Measurements from ENCODE around the gene CNTN4.

The CNTN4 gene

GRCh38 chr3:3087279-3087678 is 988.6 kb downstream of the CNTN4 start:
- no peak overlapping the region for H3K27ac ChIP-seq
- TF ChIP-seq CTCF (IDR thresholded peaks at IDR 0.05; ENCODE audit: low read depth, low read length), result no peak
- H3K27me3 ChIP-seq (ENCODE audit: insufficient read depth, low read depth, severe bottlenecking), result no peaks in the 10 kb centered on the region
- DNase-seq, result no peak
- H3K4me3 ChIP-seq (ENCODE audit: low read depth, low read length), result no peak overlapping the region
- H3K9me3 ChIP-seq (ENCODE audit: severe bottlenecking), result no peaks in the 10 kb centered on the region
- H3K36me3 ChIP-seq, result no peaks in the 10 kb centered on the region

- no peak for TF ChIP-seq CTCF (IDR thresholded peaks at IDR 0.05; ENCODE audit: low read depth, low read length)
- Histone ChIP-seq H3K27ac (no peak overlapping the region), H3K9me3 (ENCODE audit: severe bottlenecking) (no peaks in the 10 kb centered on the region), H3K27me3 (ENCODE audit: insufficient read depth, low read depth, severe bottlenecking) (no peaks in the 10 kb centered on the region), H3K36me3 (no peaks in the 10 kb centered on the region), H3K4me3 (ENCODE audit: low read depth, low read length) (no peak overlapping the region)
- no peak for DNase-seq
Measured at GRCh38 chr3:3087716-3088465, 989.2 kb downstream of the CNTN4 start.

- no peaks in the 10 kb centered on the region for H3K36me3 ChIP-seq
- H3K27ac ChIP-seq, result no peak overlapping the region
- no peak for TF ChIP-seq CTCF (IDR thresholded peaks at IDR 0.05; ENCODE audit: low read depth, low read length)
- no peaks in the 10 kb centered on the region for H3K27me3 ChIP-seq (ENCODE audit: insufficient read depth, low read depth, severe bottlenecking)
- no peak for DNase-seq
- no peak overlapping the region for H3K4me3 ChIP-seq (ENCODE audit: low read depth, low read length)
- no peaks in the 10 kb centered on the region for H3K9me3 ChIP-seq (ENCODE audit: severe bottlenecking)
Measured at GRCh38 chr3:3089017-3089416, 990.4 kb downstream of the CNTN4 start.

- Histone ChIP-seq H3K36me3 (no peaks in the 10 kb centered on the region), H3K4me3 (ENCODE audit: low read depth, low read length) (no peak overlapping the region), H3K9me3 (ENCODE audit: severe bottlenecking) (no peaks in the 10 kb centered on the region), H3K27me3 (ENCODE audit: insufficient read depth, low read depth, severe bottlenecking) (no peaks in the 10 kb centered on the region), H3K27ac (no peak overlapping the region)
- no peak for DNase-seq
- no peak for TF ChIP-seq CTCF (IDR thresholded peaks at IDR 0.05; ENCODE audit: low read depth, low read length)
Measured at GRCh38 chr3:3097958-3098357, 999.3 kb downstream of the CNTN4 start.

GRCh38 chr3:3101660-3102458 is 1003.2 kb downstream of the CNTN4 start:
- Histone ChIP-seq H3K27ac (no peak overlapping the region), H3K9me3 (ENCODE audit: severe bottlenecking) (no peaks in the 10 kb centered on the region), H3K36me3 (no peaks in the 10 kb centered on the region), H3K4me3 (ENCODE audit: low read depth, low read length) (no peak overlapping the region), H3K27me3 (ENCODE audit: insufficient read depth, low read depth, severe bottlenecking) (no peaks in the 10 kb centered on the region)
- no peak for DNase-seq
- no peak for TF ChIP-seq CTCF (IDR thresholded peaks at IDR 0.05; ENCODE audit: low read depth, low read length)
